Globus pallidus (tissue), 1 donor: ENCODE results near the gene MESP1.

ENCODE experiments used
- DNase-seq: peaks from one replicate; pipeline ENCODE4 v3.0.0-alpha.2; 2015; ENCODE audit warnings: low spot score

MESP1 gene

DNA sequence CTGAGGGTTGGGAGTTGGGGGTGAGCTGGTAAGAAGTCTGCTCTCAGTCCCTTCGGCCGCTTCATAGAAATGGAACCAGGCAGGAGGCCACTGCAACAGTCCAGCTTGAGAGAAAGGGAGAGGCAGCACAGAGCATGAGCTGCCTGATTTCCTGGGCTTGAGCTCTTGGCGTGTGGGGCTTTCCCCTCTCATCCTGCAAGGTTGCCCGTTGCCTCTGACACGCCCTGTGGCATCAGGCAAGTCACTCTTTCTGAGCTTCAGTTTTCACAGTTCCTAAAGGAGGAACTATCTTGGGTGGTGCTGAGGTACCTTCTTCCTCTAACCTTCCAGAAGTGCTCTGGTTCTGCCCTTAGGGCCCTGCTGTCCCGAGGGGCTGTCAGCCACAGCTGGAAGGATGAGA lies 30.0 kb upstream of the MESP1 start:
- no peak for DNase-seq

DNA sequence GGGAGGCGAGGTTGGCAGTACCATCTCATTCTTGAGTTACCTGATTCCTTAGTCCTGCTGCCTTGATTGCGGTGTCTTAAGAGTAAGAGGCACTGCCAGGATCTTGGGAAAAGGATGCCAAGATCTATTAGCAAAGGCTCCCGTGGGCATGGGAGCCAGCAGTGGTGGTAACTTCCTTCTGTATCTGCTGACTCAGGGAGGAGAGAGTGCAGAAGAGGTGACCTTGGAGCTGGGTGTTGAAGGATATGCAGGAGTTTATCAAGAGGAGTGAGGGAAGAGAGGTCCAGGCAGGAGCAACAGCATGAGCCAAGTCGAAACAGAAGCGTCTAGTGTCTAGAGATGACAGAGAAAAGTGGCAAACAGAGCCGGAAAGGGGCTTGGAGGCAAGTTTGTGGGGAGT lies 29.6 kb upstream of the MESP1 start:
- no peak for DNase-seq

DNA sequence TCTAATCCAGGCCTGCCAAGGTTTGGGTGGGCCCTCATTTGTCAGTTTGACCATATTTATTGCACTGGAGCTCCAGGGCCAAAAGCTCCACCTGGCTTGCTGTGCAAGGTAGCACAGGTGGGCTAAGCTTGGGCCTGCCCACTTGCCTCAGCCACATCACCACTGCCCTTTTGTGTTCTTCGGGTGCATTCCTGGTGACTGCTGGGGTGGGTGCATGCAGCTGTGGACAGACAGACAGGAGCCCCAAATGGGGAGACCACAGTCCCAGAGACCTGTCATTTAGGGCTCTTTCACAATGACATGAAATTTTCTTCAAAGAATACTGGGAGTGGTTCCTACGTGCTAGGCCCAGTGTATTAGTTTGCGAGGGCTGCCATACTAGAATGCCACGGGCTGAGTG lies 27.8 kb upstream of the MESP1 start:
- DNase-seq: no peak

- peak; percentile 18 for DNase-seq
Measured at GRCh38 chr15:89777782-89778380, 26.8 kb upstream of the MESP1 start.

GRCh38 chr15:89777073-89777751 lies 26.2 kb upstream of the MESP1 start:
- DNase-seq: no peak

DNA sequence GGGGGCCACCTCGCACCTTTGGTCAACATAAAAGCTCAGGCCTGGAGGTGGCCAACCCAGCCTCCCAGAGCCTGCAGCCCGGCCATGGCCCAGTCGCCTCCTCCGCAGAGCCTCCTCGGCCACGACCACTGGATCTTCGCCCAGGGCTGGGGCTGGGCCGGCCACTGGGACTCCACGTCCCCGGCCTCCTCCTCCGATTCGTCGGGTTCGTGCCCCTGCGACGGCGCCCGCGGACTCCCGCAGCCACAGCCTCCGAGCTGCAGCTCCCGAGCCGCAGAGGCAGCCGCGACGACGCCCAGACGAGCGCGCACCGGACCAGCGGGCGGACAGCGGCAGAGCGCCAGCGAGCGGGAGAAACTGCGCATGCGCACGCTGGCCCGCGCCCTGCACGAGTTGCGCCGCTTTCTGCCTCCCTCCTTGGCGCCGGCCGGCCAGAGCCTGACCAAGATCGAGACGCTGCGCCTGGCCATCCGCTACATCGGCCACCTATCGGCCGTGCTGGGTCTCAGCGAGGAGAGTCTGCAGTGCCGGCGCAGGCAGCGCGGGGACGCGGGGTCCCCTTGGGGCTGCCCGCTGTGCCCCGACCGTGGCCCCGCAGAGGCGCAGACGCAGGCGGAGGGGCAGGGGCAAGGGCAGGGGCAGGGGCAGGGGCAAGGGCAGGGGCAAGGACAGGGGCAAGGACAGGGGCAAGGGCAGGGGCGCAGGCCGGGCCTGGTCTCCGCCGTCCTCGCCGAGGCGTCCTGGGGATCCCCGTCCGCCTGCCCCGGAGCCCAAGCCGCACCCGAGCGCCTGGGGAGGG lies 25.4 kb upstream of the MESP1 start, which contains the start of gene MESP2:
Gene MESP2 (plus strand): TSS at position 59 of the 799 bp plus-strand sequence. CDS start 26 bp downstream, at position 85.
- peak; percentile 60 for DNase-seq

- DNase-seq: no peak
Measured at GRCh38 chr15:89775815-89776214, 24.8 kb upstream of the MESP1 start.

DNA sequence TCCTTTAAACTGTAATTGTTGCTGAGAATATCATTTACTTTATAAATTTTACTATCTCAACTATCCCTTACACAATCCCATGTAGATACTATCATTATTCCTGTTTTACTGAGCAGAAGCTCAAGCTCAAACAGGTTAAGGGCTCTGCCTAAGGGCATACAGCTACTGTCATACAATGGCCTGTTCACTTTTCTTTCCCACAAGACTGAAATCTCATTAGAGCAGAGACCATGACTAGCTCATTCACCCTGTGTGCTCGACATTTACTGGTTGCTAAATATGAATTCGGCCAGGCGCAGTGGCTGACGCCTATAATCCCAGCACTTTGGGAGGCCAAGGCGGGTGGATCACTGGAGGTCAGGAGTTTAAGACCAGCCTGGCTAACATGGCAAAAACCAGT lies 23.4 kb upstream of the MESP1 start:
- no peak for DNase-seq

DNA sequence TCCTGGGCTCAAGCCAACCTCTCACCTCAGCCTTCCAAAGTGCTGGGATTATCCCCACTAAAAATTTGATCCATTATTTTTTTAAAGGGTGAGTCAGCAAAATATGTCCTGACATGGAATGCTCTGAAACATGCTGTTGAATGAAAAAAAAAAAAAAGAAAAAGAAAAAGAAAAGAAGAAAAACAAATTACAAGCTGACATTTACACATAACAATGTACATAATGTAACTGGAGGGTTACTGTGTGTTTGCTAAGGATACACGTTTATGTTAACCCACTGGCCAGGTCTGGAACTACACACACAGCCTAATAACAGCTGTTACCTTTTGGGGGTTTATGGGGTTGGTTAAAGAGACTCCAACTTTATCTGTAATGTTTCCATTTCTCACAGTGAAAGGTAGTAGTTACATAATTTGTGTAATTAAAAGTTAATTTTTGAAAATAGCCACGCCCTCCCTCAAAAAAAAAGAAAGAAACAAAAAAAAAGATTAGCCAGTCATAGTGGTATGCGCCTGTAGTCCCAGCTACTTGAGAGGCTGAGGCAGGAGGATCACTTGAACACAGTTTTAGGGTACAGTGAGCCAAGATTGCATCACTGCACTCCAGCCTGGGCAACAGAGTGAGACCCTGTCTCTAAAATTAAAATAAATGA lies 22.0 kb upstream of the MESP1 start:
- no peak for DNase-seq

DNA sequence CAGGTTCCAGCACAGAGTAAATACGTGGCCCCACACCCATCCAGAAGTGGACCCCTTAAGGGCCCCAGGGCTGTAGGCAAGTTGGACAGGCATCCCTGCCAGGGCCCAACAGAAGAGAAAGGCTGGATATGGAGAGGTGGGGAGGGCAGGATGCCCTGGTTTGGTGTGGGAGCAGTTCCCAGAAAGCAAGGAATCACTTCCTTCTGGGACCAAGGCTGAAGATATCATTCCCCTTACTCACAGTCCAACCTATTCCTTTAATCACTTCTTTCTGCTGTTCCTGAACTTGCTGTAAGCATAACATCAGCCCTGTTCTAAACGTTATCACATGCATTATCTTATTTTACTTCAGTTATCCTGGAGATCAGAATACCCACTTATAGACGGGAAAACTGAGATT lies 19.0 kb upstream of the MESP1 start:
- no peak for DNase-seq

GRCh38 chr15:89769366-89769765 lies 18.3 kb upstream of the MESP1 start:
- no peak for DNase-seq

DNA sequence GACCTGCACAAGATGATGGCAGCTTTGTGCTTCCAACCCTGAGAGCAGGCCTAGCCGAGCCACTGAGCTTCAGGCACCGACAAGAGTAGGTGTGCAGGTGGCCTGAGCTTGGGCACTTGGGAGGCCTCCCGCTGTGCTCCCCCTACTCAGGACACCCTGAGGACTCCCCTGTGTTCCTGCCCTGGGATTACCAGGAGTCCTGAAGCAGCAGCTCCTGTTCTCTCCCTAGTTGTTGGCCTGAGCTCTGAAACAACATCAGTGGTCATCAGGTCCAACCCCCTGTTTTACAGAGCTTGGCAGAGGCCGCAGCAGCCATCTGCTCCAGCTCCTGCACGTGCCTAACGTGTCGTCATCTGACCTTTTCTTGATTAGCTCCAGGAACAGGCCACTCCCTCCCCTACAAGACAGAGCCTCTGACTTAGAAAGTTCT lies 17.0 kb upstream of the MESP1 start:
- DNase-seq: no peak

DNA sequence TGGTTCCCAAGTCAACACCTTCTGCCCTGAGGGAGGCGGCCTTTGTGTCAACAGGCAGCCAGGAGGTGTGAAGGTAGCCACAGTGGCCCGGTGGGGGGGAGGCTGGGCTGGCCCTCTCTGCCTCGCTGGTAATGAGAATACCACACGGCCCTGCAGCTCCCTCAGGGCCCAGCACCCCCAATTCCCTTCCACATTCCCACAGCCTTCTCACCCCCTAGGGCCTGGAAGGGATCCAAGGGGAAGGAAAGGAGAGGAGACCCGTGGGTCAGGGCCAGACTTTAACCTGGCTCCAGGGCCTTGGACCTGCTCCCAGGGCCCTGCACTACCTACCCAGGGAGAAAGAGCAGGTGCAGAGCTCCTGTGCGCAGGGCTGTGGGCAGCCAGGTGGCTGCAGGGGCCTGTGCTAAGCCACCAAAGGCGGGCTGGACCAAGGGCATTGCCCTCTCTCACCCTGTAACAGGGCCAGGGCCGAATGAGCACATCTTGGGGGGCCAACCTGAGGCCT lies 16.4 kb upstream of the MESP1 start:
- no peak for DNase-seq

GRCh38 chr15:89766357-89767311 lies 15.6 kb upstream of the MESP1 start:
- no peak for DNase-seq

DNA sequence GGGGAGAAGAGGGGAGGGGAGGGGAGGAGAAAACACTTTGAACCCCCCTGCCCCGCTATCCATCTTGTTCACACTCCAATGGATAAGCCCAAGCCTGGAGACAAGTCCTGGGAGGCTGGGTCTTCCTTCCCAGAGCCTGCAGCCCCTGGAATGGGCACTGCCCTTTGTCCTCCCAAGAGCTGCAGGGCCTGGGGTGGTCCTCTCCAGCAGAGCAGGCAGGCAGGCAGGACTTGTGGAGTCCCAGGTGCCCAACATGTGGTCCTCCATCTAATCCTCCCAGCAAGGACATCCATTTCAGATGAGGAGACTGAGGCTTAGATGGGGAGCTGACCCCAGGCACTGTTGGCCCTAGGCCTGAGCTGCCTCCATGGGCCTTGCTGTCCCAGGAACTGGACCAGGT lies 14.6 kb upstream of the MESP1 start:
- DNase-seq: no peak

GRCh38 chr15:89761929-89762328 lies 10.9 kb upstream of the MESP1 start:
- DNase-seq: no peak

DNA sequence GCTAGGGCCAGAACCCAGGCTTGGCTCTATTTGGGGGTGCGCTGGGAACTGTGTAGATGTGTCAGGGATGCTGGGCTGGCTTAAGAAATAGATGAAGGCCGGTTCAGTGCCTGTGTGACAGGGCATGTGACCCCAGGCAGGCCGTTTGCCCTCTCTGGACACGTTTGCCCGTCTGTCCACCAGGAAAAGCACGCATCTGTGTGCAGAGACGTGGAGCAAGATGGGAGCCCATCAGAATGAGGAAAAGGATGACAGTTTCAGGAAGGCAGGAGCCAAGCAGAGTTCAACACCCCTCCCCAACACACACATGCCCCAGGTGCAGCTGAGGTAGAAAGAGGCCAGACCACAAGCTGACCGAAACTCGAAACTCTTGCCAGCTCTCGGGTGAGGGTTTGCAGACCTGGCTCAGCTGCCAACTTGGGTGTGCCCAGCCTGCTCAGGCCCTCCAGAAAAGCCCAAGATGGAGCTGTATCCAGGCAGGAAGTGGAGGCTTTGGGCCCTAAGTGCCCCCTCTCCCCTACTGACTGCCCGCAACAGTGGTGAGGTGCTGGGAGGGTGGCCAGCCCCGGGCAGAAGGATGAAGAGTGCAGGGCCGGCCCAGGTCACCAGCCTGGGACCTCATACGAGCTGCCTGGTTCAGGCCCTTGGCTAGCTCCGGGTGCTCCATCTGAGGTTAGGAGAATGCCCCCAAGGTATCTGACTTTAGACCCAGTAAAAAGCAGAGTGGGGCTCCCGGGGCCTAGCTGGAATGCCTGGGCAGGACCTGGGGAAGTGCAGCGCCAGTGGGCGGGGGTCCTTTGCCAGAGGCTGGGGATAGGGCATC lies 10.2 kb upstream of the MESP1 start:
- DNase-seq: no peak

- DNase-seq: peak; percentile 45
Measured at GRCh38 chr15:89760303-89761008, 9.4 kb upstream of the MESP1 start.

GRCh38 chr15:89759835-89760234 lies 8.8 kb upstream of the MESP1 start:
- DNase-seq: no peak

GRCh38 chr15:89758981-89759380 lies 7.9 kb upstream of the MESP1 start:
- DNase-seq: no peak
